Endothelial cell of umbilical vein (primary cell): ENCODE results near the gene PRPF31. TPM values are rescaled to one million over a fixed set of nuclear protein-coding genes. Genes with fewer than 3 reads are reported as not detected.

Source experiments
- BruUV-seq: library from RNA; stranded (reverse); fragments of 400-500 nt; replicated peaks from 2 replicates; lab custom pipeline; 2021; lab: Mats Ljungman, UMichigan
- CTCF ChIA-PET: fragments of 300-600, 350-600 bp; sonication (Branson Sonifier 250); formaldehyde crosslinking; loops from one replicate; lab custom pipeline; 2021; ENCODE audit warnings: antibody characterized with exemption, inconsistent platforms; lab: Charles Lee
- POLR2A ChIA-PET: fragments of 300-600, 350-600 bp; sonication (Branson Sonifier 250); formaldehyde crosslinking; loops from one replicate; lab custom pipeline; 2021; ENCODE audit warnings: antibody characterized with exemption, inconsistent platforms; lab: Charles Lee
- DNase-seq: peaks from one replicate; pipeline ENCODE4 v3.0.0-alpha.2; 2011; ENCODE audit warnings: low read depth, low spot score
- FAIRE-seq: peaks from 2 replicates; lab custom pipeline; 2011; peaks lifted over from hg19 to GRCh38; lab: Jason Lieb, UNC
- H2AFZ ChIP-seq: 2 replicates; pipeline ENCODE4 v1.6.0; 2012; ENCODE audit warnings: low read depth, low read length, control low read depth, inconsistent platforms
- H3K27ac ChIP-seq: 2 replicates; pipeline ENCODE4 v1.5.1; 2011; ENCODE audit warnings: low read depth, mild to moderate bottlenecking, control low read depth, low read length, moderate library complexity; ENCODE audit not compliant: insufficient read depth
- H3K27me3 ChIP-seq, 2 experiments: 2 replicates each; pipeline versions ENCODE4 v1.6.0 to v1.6.1; 2011; ENCODE audit warnings: low read length in 2 of 2, mixed read lengths in 1 of 2; ENCODE audit not compliant: control insufficient read depth in 2 of 2, insufficient read depth in 2 of 2
- H3K36me3 ChIP-seq, 2 experiments: 2 replicates in 1 of 2; 3 replicates in 1 of 2; pipeline ENCODE4 v1.5.1; 2011; ENCODE audit warnings: low read length in 2 of 2, mild to moderate bottlenecking in 1 of 2, moderate library complexity in 1 of 2; ENCODE audit not compliant: control insufficient read depth in 2 of 2, insufficient read depth in 2 of 2; ENCODE audit errors: extremely low read depth in 1 of 2
- H3K4me1 ChIP-seq: 3 replicates; pipeline ENCODE4 v1.5.1; 2011; ENCODE audit warnings: mild to moderate bottlenecking, low read length; ENCODE audit not compliant: control insufficient read depth, insufficient read depth; ENCODE audit errors: extremely low read depth
- H3K4me2 ChIP-seq: 2 replicates; pipeline ENCODE4 v1.6.1; 2011; ENCODE audit warnings: low read length, control low read depth, mixed read lengths; ENCODE audit not compliant: insufficient read depth
- H3K4me3 ChIP-seq, 3 experiments: fragments of 200-600 bp in 1 of 3; sonication (generic), shearing (Covaris generic) in 1 of 3; replicated peaks in 1 of 3; 2 replicates each; pipeline ENCODE4 v1.5.1; 2011 to 2016; ENCODE audit warnings: control low read depth in 3 of 3, low read length in 3 of 3, mild to moderate bottlenecking in 2 of 3, inconsistent platforms in 1 of 3, low read depth in 1 of 3, moderate library complexity in 1 of 3; ENCODE audit not compliant: insufficient read depth in 1 of 3
- H3K79me2 ChIP-seq: 2 replicates; pipeline ENCODE4 v1.6.0; 2012; ENCODE audit warnings: low read length, inconsistent platforms; ENCODE audit not compliant: control insufficient read depth, insufficient read depth
- H3K9ac ChIP-seq: replicated peaks from 2 replicates; pipeline ENCODE3; 2011; ENCODE audit warnings: low read length, control low read depth; ENCODE audit not compliant: insufficient read depth; ENCODE audit errors: extremely low read depth
- H3K9me1 ChIP-seq: replicated peaks from 3 replicates; pipeline ENCODE4 v1.6.0; 2011; ENCODE audit warnings: mild to moderate bottlenecking, low read length; ENCODE audit not compliant: control insufficient read depth, insufficient read depth; ENCODE audit errors: extremely low read depth
- H3K9me3 ChIP-seq: replicated peaks from 2 replicates; pipeline ENCODE4 v1.5.1; 2012; ENCODE audit warnings: low read length, inconsistent platforms; ENCODE audit not compliant: control insufficient read depth, insufficient read depth
- H4K20me1 ChIP-seq: replicated peaks from 2 replicates; pipeline ENCODE3; 2011; ENCODE audit warnings: mild to moderate bottlenecking, low read length; ENCODE audit not compliant: control insufficient read depth, insufficient read depth; ENCODE audit errors: extremely low read depth
- CTCF ChIP-seq, 2 donors: IDR thresholded peaks; 1 replicate in 1 of 2; 2 replicates in 1 of 2; pipeline ENCODE4 v1.5.1; 2011; ENCODE audit warnings: low read length in 2 of 2, mild to moderate bottlenecking in 2 of 2, moderate library complexity in 2 of 2, control low read depth in 1 of 2, inconsistent platforms in 1 of 2, low read depth in 1 of 2; ENCODE audit not compliant: insufficient read depth in 1 of 2; ENCODE audit errors: extremely low read depth in 1 of 2
- EZH2 ChIP-seq: IDR thresholded peaks from 2 replicates; pipeline ENCODE4 v1.6.1; 2012; ENCODE audit warnings: borderline replicate concordance, low read depth, mild to moderate bottlenecking, moderate library complexity, low read length, inconsistent platforms; ENCODE audit not compliant: severe bottlenecking
- FOS ChIP-seq: IDR thresholded peaks from 2 replicates; pipeline ENCODE4 v1.6.1; 2011; ENCODE audit warnings: mild to moderate bottlenecking, low read length, moderate library complexity, borderline replicate concordance; ENCODE audit not compliant: insufficient read depth
- GATA2 ChIP-seq: IDR thresholded peaks from 2 replicates; pipeline ENCODE4 v1.7.0; 2011; ENCODE audit warnings: low read depth, mild to moderate bottlenecking, moderate library complexity, mixed read lengths, low read length; ENCODE audit not compliant: insufficient read length, insufficient read depth
- JUN ChIP-seq: IDR thresholded peaks from 2 replicates; pipeline ENCODE4 v1.6.1; 2011; ENCODE audit warnings: borderline replicate concordance, low read depth; ENCODE audit not compliant: insufficient read length, insufficient read depth
- MYC ChIP-seq: IDR thresholded peaks from one replicate; pipeline ENCODE4 v1.6.1; 2011; ENCODE audit warnings: mild to moderate bottlenecking, low read depth, low read length
- POLR2A ChIP-seq: IDR thresholded peaks from 2 replicates; pipeline ENCODE4 v1.6.1; 2012; ENCODE audit warnings: low read depth, mild to moderate bottlenecking, control low read depth, low read length
- POLR2AphosphoS5 ChIP-seq: IDR thresholded peaks from 2 replicates; pipeline ENCODE4 v1.6.1; 2012; ENCODE audit warnings: low read depth, mild to moderate bottlenecking, control low read depth, low read length, moderate library complexity; ENCODE audit not compliant: insufficient read depth
- dilution Hi-C: fragments of 300-500 bp; cut with MboI; formaldehyde crosslinking; loops from one replicate; pipeline ENCODE4 v1.15.0; 2019; ENCODE audit warnings: low sequenced_read_pairs; ENCODE audit not compliant: extremely low pct_ligation_motif_present
- intact Hi-C: fragments of 100-400 bp; cut with micrococcal nuclease; formaldehyde crosslinking; loops from one replicate; pipeline ENCODE4 v1.10.0; 2022
- polyA plus RNA-seq, 4 experiments: library from polyadenylated mRNA; depleted of rRNA in 3 of 4; stranded (reverse) in 3 of 4; unstranded in 1 of 4; fragments of >200 nt; gene quantifications; 2 replicates each; pipeline versions ENCODE4 v1.2.1 to v1.2.3, GENCODE V29; 2011 to 2012; ENCODE audit warnings: missing spikeins in 1 of 4
- total RNA-seq: library from RNA; stranded (reverse); gene quantifications from 2 replicates; pipeline ENCODE4 v1.2.3, GENCODE V29; 2021
- TF ChIP-seq, protein P1 (sequence below): IDR thresholded peaks from 2 replicates; pipeline ENCODE4 v1.6.1; 2011; ENCODE audit not compliant: insufficient read depth, insufficient read length

PRPF31 gene
- total and polyA plus RNA-seq, 2 donors (not counting 3 experiments of a cell fraction or from before 2014, with no cell fraction given) = 76.2 to 101 TPM

- no peak for DNase-seq
- BruUV-seq = no TSS peak
Observed at GRCh38 chr19:54156490-54156889, 40.9 kb downstream of the PRPF31 start.

More at GRCh38 chr19:54156490-54156889, 40.9 kb downstream of the PRPF31 start:
- Histone ChIP-seq H4K20me1 (no peaks in the 10 kb centered on the region), H3K9ac (no peak overlapping the region), H2AFZ (no peak overlapping the region), H3K79me2 (peaks cover 4% of the 10 kb centered on the region), H3K4me1 (peaks cover 18% of the 10 kb centered on the region), H3K4me2 (no peak overlapping the region), H3K9me3 (no peaks in the 10 kb centered on the region), H3K36me3 (peaks cover 11 to 50% of the 10 kb centered on the region in 2 experiments), H3K4me3 (no peak overlapping the region), H3K9me1 (no peaks in the 10 kb centered on the region), H3K27ac (no peak overlapping the region), H3K27me3 (no peaks in the 10 kb centered on the region)
- ChIA-PET POLR2A (no interaction called here), CTCF (no interaction called here)
- no peak for FAIRE-seq
- dilution Hi-C loops = no loop called here
- intact Hi-C loops = no loop called here
- TF ChIP-seq POLR2AphosphoS5 (no peak), POLR2A (no peak), EZH2 (no peak), CTCF (IDR thresholded peaks at IDR 0.05; ENCODE audit: extremely low read depth in 1 of 2, insufficient read depth in 1 of 2, low read depth in 1 of 2, low read length in 2 of 2) (no peak), FOS (no peak), JUN (no peak), GATA2 (no peak), MYC (no peak)
- TF ChIP-seq, protein P1, sequence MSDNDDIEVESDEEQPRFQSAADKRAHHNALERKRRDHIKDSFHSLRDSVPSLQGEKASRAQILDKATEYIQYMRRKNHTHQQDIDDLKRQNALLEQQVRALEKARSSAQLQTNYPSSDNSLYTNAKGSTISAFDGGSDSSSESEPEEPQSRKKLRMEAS = no peak
